ENCODE results near the gene FGF14. TPM values are rescaled to one million over a fixed set of nuclear protein-coding genes. Genes with fewer than 3 reads are reported as not detected.
A peak's percentile ranks its signal among the peaks of the same experiment; 100 is the strongest.

FGF14 gene
- total and polyA plus RNA-seq, 2 experiments from 2014 or later = 0.73 TPM; not detected in 1

GRCh38 chr13:102422690-102423089, 20.8 kb upstream of the FGF14 start:
- no peak overlapping the region for H3K4me2 ChIP-seq
- no peaks in the 10 kb centered on the region for H3K36me3 ChIP-seq (replicated peaks; ENCODE audit: insufficient read depth, low read depth)
- no peaks in the 10 kb centered on the region for H3K9me2 ChIP-seq (replicated peaks; ENCODE audit: insufficient read depth)
- 77% methylated on average over 2 of the region's 2 CpGs for WGBS (ENCODE audit: low lambda C conversion rate, missing lambda C conversion rate)
- H4K20me1 ChIP-seq (ENCODE audit: insufficient read depth, poor library complexity, severe bottlenecking) = no peaks in the 10 kb centered on the region
- H3K27ac ChIP-seq = no peak overlapping the region
- H3K4me1 ChIP-seq (ENCODE audit: insufficient read depth) = no peaks in the 10 kb centered on the region
- no peak overlapping the region for H3K4me3 ChIP-seq
- TF ChIP-seq CTCF (IDR thresholded peaks at IDR 0.05; ENCODE audit: poor library complexity) (no peak), EZH2phosphoT487 (IDR thresholded peaks at IDR 0.05; ENCODE audit: low read depth, severe bottlenecking, unreplicated experiment) (no peak), EZH2 (IDR thresholded peaks at IDR 0.05; ENCODE audit: borderline replicate concordance) (no peak)
- H3K9me3 ChIP-seq (ENCODE audit: low read depth) = peaks cover 3% of the 10 kb centered on the region
- H3K79me2 ChIP-seq = no peaks in the 10 kb centered on the region
- DNase-seq (ENCODE audit: low spot score) = no peak
- H2AFZ ChIP-seq = no peak overlapping the region
- H3K27me3 ChIP-seq = no peaks in the 10 kb centered on the region

GRCh38 chr13:102405499-102406100, 3.8 kb upstream of the FGF14 start:
- Histone ChIP-seq H2AFZ (no peak overlapping the region), H3K27ac (no peak overlapping the region), H3K79me2 (no peaks in the 10 kb centered on the region), H3K4me2 (no peak overlapping the region), H3K36me3 (replicated peaks; ENCODE audit: insufficient read depth, low read depth) (no peaks in the 10 kb centered on the region), H3K9me2 (replicated peaks; ENCODE audit: insufficient read depth) (no peaks in the 10 kb centered on the region), H3K9me3 (ENCODE audit: low read depth) (no peaks in the 10 kb centered on the region), H4K20me1 (ENCODE audit: insufficient read depth, poor library complexity, severe bottlenecking) (no peaks in the 10 kb centered on the region), H3K4me1 (ENCODE audit: insufficient read depth) (peaks cover under 1% of the 10 kb centered on the region), H3K27me3 (peaks cover 37% of the 10 kb centered on the region), H3K4me3 (no peak overlapping the region)
- 69% methylated on average over 3 of the region's 3 CpGs for WGBS (ENCODE audit: low lambda C conversion rate, missing lambda C conversion rate)
- TF ChIP-seq EZH2 (IDR thresholded peaks at IDR 0.05; ENCODE audit: borderline replicate concordance) (no peak), EZH2phosphoT487 (IDR thresholded peaks at IDR 0.05; ENCODE audit: low read depth, severe bottlenecking, unreplicated experiment) (no peak), CTCF (IDR thresholded peaks at IDR 0.05; ENCODE audit: poor library complexity) (no peak)
- DNase-seq (ENCODE audit: low spot score) = peak; percentile 68

- Histone ChIP-seq H3K4me3 (no peak overlapping the region), H4K20me1 (ENCODE audit: insufficient read depth, poor library complexity, severe bottlenecking) (no peaks in the 10 kb centered on the region), H3K27me3 (peaks cover 68% of the 10 kb centered on the region), H2AFZ (no peak overlapping the region), H3K79me2 (no peaks in the 10 kb centered on the region), H3K4me2 (peak overlapping the region; percentile 44), H3K9me3 (ENCODE audit: low read depth) (no peaks in the 10 kb centered on the region), H3K36me3 (replicated peaks; ENCODE audit: insufficient read depth, low read depth) (no peaks in the 10 kb centered on the region), H3K9me2 (replicated peaks; ENCODE audit: insufficient read depth) (no peaks in the 10 kb centered on the region), H3K4me1 (ENCODE audit: insufficient read depth) (peaks cover 8% of the 10 kb centered on the region), H3K27ac (no peak overlapping the region)
- TF ChIP-seq EZH2phosphoT487 (IDR thresholded peaks at IDR 0.05; ENCODE audit: low read depth, severe bottlenecking, unreplicated experiment) = no peak
- WGBS (ENCODE audit: low lambda C conversion rate, missing lambda C conversion rate) = 5% methylated on average over 14 of the region's 14 CpGs
- DNase-seq (ENCODE audit: low spot score) = peak; percentile 10
These were observed 442 bp upstream of the FGF14 start for GRCh38 chr13:102402290-102402689.

- no peak for DNase-seq (ENCODE audit: low spot score)
- H4K20me1 ChIP-seq (ENCODE audit: insufficient read depth, poor library complexity, severe bottlenecking) = no peaks in the 10 kb centered on the region
- H3K4me3 ChIP-seq = no peak overlapping the region
- H3K27me3 ChIP-seq = peaks cover 76% of the 10 kb centered on the region
- no peak overlapping the region for H2AFZ ChIP-seq
- H3K36me3 ChIP-seq (replicated peaks; ENCODE audit: insufficient read depth, low read depth) = no peaks in the 10 kb centered on the region
- 40% methylated on average over 7 of the region's 7 CpGs for whole genome bisulfite sequencing (ENCODE audit: low lambda C conversion rate, missing lambda C conversion rate)
- H3K27ac ChIP-seq = no peak overlapping the region
- TF ChIP-seq CTCF (IDR thresholded peaks at IDR 0.05; ENCODE audit: poor library complexity) (no peak), EZH2 (IDR thresholded peaks at IDR 0.05; ENCODE audit: borderline replicate concordance) (no peak), EZH2phosphoT487 (IDR thresholded peaks at IDR 0.05; ENCODE audit: low read depth, severe bottlenecking, unreplicated experiment) (no peak)
- no peaks in the 10 kb centered on the region for H3K9me3 ChIP-seq (ENCODE audit: low read depth)
- no peaks in the 10 kb centered on the region for H3K79me2 ChIP-seq
- H3K4me2 ChIP-seq = peak overlapping the region; percentile 81
- peaks cover 8% of the 10 kb centered on the region for H3K4me1 ChIP-seq (ENCODE audit: insufficient read depth)
- no peaks in the 10 kb centered on the region for H3K9me2 ChIP-seq (replicated peaks; ENCODE audit: insufficient read depth)
These were observed 583 bp downstream of the FGF14 start for GRCh38 chr13:102401265-102401664.
